Stimulated activated effector memory CD8-positive, alpha-beta T cell treated with anti-CD3 and anti-CD28 coated beads, Interleukin-12 subunit alpha, Interleukin-12 subunit beta, amount 100 ng/mL, for 72 hours (primary cell): ENCODE results near the gene NEDD4L.
"Not testable (repeated sequence)": the region's sequence is repeated elsewhere in the genome, so short reads cannot be mapped to it uniquely, and the experiment has no call there.

Experiments used
- ATAC-seq: fragments of 150-1000 bp; cut with Tn5 transposase; 2 replicates; pipeline ENCODE4 v1.10.0; 2021
- DNase-seq, 2 donors: peaks; one replicate each; pipeline ENCODE4 v3.0.0; 2021 to 2022; ENCODE audit warnings: low spot score in 2 of 2
- H3K27ac Mint-ChIP-seq: one replicate; pipeline ENCODE4 v1.8.0; 2022; ENCODE audit warnings: mild to moderate bottlenecking, mixed read lengths
- H3K36me3 Mint-ChIP-seq: one replicate; pipeline ENCODE4 v1.8.0; 2022; ENCODE audit warnings: mild to moderate bottlenecking, mixed read lengths
- H3K4me1 Mint-ChIP-seq: one replicate; pipeline ENCODE4 v1.8.0; 2022; ENCODE audit warnings: mixed read lengths
- H3K4me3 Mint-ChIP-seq: one replicate; pipeline ENCODE4 v1.8.0; 2022; ENCODE audit warnings: mild to moderate bottlenecking, mixed read lengths
- H3K9me3 Mint-ChIP-seq: one replicate; pipeline ENCODE4 v1.8.0; 2022; ENCODE audit warnings: mixed read lengths

Gene NEDD4L

DNA sequence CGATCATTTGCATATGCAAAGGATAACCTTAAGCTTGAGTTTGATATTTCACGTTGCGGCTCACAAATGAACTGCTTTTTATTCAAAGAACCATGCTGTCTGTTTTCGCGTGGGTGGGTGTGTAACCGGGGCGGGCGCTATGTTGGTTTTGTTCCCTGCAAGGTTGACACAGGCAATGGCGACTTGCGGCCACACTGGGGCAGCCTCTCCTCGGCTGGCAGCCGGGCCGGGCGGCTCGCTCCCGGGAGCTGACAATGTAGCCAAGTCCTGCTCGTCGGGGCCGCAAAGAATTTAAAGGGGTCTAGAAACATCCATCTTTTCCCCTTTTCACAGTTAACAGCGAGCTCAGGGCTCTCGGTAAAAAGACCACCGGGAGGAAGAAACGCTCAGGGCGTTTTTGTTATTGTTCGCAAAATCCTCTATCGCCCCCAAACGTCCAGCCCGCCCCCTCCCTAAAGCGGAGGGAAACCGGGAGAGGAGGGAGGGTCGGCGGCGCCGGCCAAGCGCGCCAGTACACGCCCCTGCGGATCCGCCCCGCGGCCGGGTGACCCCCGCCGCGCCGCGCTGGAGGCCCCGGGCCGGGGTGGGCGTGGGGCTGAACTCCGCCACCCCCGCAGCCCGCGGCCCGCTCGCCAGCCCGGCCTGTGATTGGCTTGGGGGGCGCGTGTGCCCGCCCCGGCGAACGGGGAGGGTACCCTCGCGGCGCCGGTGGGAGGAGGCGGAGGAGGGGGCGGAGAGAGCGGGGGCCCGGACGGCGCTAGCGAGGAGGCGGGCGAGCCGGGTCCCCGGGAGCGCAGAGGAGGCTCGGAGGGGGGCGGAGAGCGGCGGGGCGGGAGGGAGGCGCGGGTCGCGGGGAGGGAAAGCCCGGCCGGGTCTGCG, at the start of gene NEDD4L:
Gene NEDD4L (plus strand): TSS at position 736 of the 879 bp plus-strand sequence. CDS start 435 bp downstream, outside the sequence.
- ATAC-seq (peak; percentile 90), DNase-seq (peak; percentile 66 to 80)
- H3K9me3 Mint-ChIP-seq = no peaks in the 10 kb centered on the region
- no peaks in the 10 kb centered on the region for H3K36me3 Mint-ChIP-seq
- H3K4me1 Mint-ChIP-seq = peaks cover 30% of the 10 kb centered on the region
- H3K27ac Mint-ChIP-seq = peak within 1 kb of the TSS; percentile 75
- peak within 1 kb of the TSS; percentile 92 for H3K4me3 Mint-ChIP-seq

DNA sequence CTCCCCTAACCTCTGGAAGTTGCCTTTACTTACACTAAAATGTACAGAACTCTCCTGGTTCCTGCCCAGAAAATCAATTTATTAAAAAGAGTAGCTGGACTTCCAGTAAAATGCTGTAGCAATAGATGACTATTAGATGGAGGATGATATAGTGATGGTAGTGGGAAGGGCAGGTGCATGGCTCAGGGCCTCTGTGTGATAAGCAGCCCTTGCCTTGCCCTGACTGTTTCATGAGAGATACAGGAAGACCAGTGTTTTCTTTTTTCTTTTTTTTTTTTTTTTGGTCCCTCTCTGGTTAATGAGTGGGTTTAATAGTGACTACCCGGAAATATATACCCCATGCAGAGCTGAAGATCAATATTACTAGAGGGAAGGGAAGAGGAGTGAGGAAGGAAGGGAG, 48.7 kb upstream of the NEDD4L start:
- Mint-ChIP-seq H3K36me3 (no peaks in the 10 kb centered on the region), H3K9me3 (no peaks in the 10 kb centered on the region)
- DNase-seq = no peak

DNA sequence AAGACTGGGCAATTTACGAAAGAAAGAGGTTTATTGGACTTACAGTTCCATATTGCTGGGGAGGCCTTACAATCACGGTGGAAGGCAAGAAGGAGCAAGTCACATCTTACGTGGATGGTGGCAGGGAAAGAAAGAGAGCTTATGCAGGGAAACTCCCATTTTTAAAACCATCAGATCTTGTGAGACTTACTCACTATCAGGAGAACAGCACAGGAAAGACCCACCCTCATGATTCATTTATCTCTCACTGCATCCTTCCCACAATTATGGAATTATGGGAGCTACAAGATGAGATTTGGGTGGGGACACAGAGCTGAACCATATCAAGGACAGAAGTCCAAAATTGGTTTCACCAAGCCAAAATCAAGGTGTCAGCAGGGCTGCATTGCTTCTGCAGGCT, 47.1 kb upstream of the NEDD4L start:
- H3K36me3 Mint-ChIP-seq, H3K4me3 Mint-ChIP-seq, H3K27ac Mint-ChIP-seq, H3K9me3 Mint-ChIP-seq, DNase-seq, H3K4me1 Mint-ChIP-seq, ATAC-seq: not testable (repeated sequence)

More for the DNA sequence above, 48.7 kb upstream of the NEDD4L start:
- no peak for ATAC-seq
- Mint-ChIP-seq H3K4me3 (no peak overlapping the region), H3K27ac (no peak overlapping the region), H3K4me1 (no peaks in the 10 kb centered on the region)

DNA sequence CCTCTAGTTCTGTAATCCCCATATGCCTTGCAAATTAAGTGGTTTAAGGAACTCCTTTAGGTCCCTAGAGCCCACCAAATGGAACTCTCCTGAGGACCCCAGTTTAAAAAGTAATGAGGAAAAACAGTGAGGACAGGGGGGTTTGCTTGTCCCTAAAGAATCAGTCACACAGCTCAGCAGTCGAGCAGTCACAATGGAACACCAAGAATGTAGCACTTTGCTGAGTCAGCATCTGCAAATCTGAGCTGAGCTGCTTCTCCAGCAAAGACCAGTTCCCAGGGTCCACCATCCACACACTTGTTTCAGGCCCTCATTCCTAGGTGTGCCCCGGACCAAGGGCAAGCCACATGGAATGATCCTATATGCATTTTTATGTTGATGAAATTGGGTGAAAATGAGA, 46.2 kb upstream of the NEDD4L start:
- no peaks in the 10 kb centered on the region for H3K4me1 Mint-ChIP-seq
- no peaks in the 10 kb centered on the region for H3K36me3 Mint-ChIP-seq
- H3K4me3 Mint-ChIP-seq = no peak overlapping the region
- no peak overlapping the region for H3K27ac Mint-ChIP-seq
- DNase-seq (no peak), ATAC-seq (no peak)
- no peaks in the 10 kb centered on the region for H3K9me3 Mint-ChIP-seq

DNA sequence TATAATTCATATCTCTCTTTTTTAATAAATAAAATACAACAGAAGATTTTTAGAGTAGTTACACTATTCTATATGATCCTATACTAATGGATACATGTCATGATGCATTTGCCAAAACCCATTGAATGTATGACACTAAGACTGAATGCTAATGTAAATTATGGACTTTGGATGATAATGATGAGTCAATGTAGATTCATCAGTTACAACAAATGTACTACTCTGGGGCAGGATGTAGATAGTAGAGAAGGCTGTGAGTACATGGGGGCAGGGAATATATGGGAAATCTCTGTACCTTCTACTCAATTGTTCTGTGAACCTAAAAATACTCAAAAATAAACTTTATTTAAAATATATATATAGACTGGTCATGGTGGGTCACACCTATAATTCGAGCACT, 45.6 kb upstream of the NEDD4L start:
- DNase-seq = no peak
- H3K36me3 Mint-ChIP-seq = no peaks in the 10 kb centered on the region

DNA sequence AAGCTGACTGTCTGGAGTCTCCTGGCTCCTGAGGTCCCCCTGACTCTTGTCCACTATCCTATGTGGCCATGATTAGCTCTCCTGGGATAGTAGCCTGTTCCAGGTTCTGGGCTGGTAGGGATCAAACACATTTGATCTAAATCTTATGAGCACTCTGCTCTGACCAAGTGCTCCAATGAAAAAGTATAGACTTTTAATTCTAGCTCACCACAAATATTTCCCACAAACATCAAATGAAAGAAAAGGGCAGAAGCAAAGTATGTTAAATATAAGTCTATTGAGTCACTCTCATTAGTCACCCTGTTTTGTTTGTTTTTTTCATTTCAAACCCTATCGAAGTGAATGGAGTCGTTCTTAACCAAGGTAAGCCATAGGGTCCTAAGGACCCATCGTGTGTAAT, 39.7 kb upstream of the NEDD4L start:
- H3K4me3 Mint-ChIP-seq = no peak overlapping the region
- DNase-seq (no peak), ATAC-seq (no peak)
- H3K4me1 Mint-ChIP-seq = no peaks in the 10 kb centered on the region
- H3K9me3 Mint-ChIP-seq = no peaks in the 10 kb centered on the region
- no peaks in the 10 kb centered on the region for H3K36me3 Mint-ChIP-seq
- no peak overlapping the region for H3K27ac Mint-ChIP-seq

More for the DNA sequence above, 45.6 kb upstream of the NEDD4L start:
- H3K4me1 Mint-ChIP-seq = no peaks in the 10 kb centered on the region
- no peak overlapping the region for H3K4me3 Mint-ChIP-seq
- no peak overlapping the region for H3K27ac Mint-ChIP-seq
- H3K9me3 Mint-ChIP-seq = no peaks in the 10 kb centered on the region
- ATAC-seq = no peak

DNA sequence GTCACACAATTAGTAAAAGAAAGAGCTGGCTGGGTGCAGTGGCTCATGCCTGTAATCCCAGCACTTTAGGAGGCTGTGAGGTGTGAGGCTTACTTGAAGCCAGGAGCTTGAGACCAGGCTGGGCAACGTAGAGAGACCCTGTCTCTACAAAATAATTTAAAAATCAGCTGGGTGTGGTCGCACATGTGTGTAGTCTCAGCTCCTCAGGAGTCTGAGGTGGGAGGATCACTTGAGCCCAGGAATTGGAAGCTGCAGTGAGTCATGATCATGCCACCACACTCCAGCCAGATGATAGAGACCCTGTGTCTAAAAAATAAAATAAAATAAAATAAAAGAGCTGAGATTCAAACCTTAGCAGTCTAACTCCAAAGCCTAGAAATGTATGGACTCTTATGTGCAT, 39.0 kb upstream of the NEDD4L start:
- Mint-ChIP-seq H3K9me3 (no peaks in the 10 kb centered on the region), H3K4me3 (no peak overlapping the region), H3K36me3 (no peaks in the 10 kb centered on the region), H3K27ac (no peak overlapping the region), H3K4me1 (no peaks in the 10 kb centered on the region)
- ATAC-seq (no peak), DNase-seq (no peak)

DNA sequence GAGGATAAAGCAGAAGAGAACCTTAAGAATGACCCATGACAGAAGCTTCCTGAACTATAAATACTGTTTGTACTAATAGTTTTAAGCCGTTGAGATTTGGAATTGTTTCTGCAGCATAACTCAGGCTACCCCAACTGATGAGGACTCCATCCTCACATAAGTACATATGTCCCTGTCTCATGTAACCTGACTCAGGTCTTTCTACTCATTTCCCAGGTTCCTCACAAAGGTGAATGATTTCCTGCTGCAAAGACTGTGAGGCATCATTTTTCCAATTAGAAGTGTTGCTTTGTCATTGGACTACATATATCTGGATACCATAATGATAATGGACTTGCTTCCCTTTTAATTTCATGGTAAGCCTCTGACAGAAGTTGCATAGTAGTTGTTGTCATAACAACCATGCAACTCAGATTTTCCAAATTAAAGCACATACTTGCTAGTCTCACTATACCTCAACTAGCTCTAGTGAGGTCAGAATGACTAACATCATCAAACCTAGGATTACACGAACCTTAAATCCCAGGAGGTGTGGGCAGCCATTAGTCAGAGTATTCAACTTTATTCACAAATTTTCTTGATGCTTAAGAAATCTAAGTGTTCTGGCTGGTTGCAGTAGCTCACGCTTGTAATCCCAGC, 38.0 kb upstream of the NEDD4L start:
- DNase-seq = no peak
- no peak overlapping the region for H3K4me3 Mint-ChIP-seq
- H3K36me3 Mint-ChIP-seq = no peaks in the 10 kb centered on the region
- H3K27ac Mint-ChIP-seq = no peak overlapping the region
- ATAC-seq = peak; percentile 85
- H3K9me3 Mint-ChIP-seq = no peaks in the 10 kb centered on the region
- no peaks in the 10 kb centered on the region for H3K4me1 Mint-ChIP-seq

DNA sequence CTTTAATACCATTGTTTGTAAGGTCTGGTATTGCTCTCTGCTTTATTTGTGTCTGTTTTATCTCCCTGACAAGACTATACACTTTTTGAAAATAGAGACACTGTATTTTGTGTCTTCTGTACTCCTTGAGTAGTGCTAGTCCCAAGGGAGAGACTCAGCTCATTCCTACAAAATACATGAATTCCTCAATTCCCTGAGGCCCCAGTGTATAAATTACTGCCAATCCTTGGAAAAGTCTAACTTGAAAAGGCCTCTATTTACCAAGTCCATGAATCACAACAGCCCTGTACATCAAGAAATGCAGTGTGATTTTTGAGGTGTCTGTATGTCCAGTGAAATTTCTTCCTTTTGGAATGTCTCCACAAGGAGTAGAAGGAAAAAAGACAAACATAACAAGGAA, 34.9 kb upstream of the NEDD4L start:
- no peak overlapping the region for H3K4me3 Mint-ChIP-seq
- DNase-seq (no peak), ATAC-seq (no peak)
- no peaks in the 10 kb centered on the region for H3K9me3 Mint-ChIP-seq
- H3K36me3 Mint-ChIP-seq = no peaks in the 10 kb centered on the region
- H3K4me1 Mint-ChIP-seq = no peaks in the 10 kb centered on the region
- H3K27ac Mint-ChIP-seq = no peak overlapping the region

DNA sequence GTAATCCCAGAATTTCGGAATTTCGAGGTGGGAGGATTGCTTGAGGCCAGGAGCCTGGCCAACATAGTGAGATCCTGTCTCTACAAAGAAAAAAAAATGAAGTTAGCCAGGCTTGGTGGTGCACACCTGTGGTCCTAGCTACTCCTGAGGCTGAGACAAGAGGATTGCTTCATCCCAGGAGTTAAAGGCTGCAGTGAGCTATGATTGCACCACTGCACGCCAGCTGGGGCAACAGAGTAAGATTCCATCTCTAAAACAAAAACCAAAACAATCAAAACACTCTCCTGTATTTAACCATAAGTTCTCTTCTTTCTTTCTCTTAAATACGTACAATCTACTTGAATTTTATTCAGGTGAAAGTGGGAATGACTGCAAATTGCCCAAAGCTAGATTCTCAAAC, 33.8 kb upstream of the NEDD4L start:
- no peaks in the 10 kb centered on the region for H3K4me1 Mint-ChIP-seq
- no peak overlapping the region for H3K27ac Mint-ChIP-seq
- H3K9me3 Mint-ChIP-seq = no peaks in the 10 kb centered on the region
- DNase-seq (no peak), ATAC-seq (no peak)
- no peaks in the 10 kb centered on the region for H3K36me3 Mint-ChIP-seq
- no peak overlapping the region for H3K4me3 Mint-ChIP-seq

DNA sequence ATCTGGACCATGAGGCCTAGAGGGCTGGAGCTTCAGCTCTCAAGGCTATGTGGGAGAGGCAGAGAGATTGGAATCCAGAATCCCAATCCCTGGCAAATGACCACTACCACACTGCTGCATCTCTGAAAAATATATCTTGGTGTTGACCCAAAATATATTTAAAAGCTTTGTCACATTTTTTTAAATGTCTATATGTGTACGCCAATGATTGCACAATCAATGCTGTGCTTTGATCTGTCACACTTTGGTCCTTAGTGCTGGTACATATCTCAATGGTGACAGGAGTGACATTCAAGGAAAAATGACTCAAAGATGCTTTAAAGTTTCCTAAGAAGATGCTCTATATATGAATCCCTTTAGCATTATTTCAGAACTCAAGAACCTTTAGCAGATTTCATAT, 31.7 kb upstream of the NEDD4L start:
- no peaks in the 10 kb centered on the region for H3K4me1 Mint-ChIP-seq
- no peak overlapping the region for H3K27ac Mint-ChIP-seq
- no peaks in the 10 kb centered on the region for H3K36me3 Mint-ChIP-seq
- no peak for ATAC-seq
- peaks cover 5% of the 10 kb centered on the region for H3K9me3 Mint-ChIP-seq
- no peak overlapping the region for H3K4me3 Mint-ChIP-seq
- no peak for DNase-seq

DNA sequence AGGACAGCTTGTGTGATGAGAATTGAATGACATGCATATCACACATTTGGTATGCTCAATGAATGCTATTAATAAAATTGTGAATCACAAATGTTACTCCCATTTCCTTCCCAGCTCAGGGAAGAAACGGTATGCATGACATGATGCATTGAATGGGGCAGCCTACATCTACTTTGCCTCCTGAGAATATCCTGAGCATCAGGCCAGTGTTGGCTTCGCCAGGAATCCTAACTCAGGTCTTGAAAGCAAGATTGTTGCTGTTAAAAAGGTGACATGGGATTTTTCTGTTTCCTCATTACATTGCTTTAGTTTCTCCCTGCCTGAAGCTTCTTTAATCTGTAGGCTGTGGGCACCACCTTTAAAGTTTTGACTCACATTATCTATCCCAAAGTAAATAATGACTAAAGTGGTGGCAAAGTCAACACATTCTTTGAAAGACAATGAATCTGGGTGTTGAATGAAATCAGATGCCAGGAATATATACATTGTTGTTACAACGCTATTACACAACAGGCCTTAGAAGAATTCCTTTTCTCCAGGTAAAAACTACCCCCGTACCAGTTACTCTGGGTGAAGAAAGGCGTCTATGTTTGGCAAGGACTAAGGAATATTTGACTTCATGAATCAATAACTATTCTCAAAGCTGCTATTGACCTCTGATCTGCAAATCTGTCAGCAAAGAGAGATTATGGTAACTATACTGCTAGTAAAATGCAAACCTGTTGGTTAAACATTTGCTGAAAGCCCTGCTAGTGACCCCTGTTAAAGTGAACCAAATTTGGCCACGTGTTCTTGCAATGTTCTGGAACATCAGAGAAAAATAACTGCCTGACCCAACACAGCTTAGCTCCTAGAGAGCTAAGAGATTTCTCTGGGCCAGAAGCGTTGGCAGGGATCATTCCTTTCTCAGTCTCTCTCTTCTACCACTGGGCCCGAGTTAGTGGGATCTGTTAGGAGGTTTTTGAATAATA, 30.5 kb upstream of the NEDD4L start:
- Mint-ChIP-seq H3K9me3 (peaks cover 5% of the 10 kb centered on the region), H3K4me1 (no peaks in the 10 kb centered on the region), H3K4me3 (no peak overlapping the region), H3K27ac (no peak overlapping the region), H3K36me3 (no peaks in the 10 kb centered on the region)
- DNase-seq (no peak), ATAC-seq (no peak)

DNA sequence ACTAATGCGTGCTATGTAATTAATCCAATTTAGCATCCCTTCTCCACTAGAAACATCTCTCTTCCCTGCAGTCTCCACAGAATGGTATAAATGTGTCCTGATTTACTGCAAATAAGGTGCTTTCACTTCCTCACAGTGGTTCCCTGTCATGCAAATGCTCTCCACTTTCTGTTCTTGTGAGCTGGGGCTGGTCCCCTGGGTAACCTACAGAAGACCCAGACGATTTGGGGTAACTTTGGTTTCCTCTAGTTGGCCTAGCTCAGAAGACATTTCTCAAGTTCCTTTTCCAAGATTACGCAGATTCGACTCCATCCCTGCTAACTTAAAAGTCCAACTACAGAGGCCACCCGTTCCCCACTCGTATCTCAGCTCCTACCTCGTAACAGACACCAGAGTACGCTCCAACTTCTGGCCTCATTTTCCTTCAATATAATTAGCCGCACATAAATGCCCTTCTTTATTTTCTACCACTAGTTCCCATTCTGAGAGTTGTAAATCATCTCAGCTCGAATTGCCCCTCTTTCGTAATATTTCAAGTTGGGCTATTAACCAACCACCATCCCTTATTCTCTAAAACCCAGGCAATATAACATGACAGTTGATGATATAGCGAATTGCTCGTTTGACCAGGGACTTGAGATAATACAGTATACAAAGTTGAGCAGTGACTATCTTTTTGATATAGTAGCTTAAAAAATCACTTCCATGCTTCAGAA, 28.8 kb upstream of the NEDD4L start:
- ATAC-seq (no peak), DNase-seq (no peak)
- Mint-ChIP-seq H3K27ac (no peak overlapping the region), H3K9me3 (peaks cover 5% of the 10 kb centered on the region), H3K4me3 (no peak overlapping the region), H3K36me3 (no peaks in the 10 kb centered on the region), H3K4me1 (no peaks in the 10 kb centered on the region)

DNA sequence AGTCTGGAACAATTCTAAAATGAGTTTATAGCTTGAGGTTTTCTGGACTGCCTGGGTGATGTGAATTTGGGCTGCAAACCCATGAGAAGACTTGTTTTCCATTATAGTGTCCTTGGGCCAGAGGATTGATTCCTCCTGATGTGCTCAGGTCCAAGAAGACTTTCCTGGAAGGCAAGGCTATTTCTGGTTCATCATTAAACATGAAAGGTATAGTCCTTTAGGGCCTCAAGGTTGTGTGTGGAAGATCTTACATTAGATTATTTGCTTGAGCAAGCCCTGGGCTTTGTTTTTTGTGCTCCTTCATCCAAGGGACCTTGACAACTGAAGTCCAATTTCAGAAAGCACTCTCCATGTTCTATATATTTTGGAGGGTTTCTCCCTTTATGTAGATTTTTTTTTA, 26.8 kb upstream of the NEDD4L start:
- Mint-ChIP-seq H3K9me3 (peaks cover 5% of the 10 kb centered on the region), H3K27ac (no peak overlapping the region), H3K36me3 (no peaks in the 10 kb centered on the region), H3K4me1 (no peaks in the 10 kb centered on the region), H3K4me3 (no peak overlapping the region)
- ATAC-seq (no peak), DNase-seq (no peak)
